Measurements from ENCODE around the gene EGR4. TPM values are rescaled to one million over a fixed set of nuclear protein-coding genes. Genes with fewer than 3 reads are reported as not detected.

Gene EGR4
- total and polyA plus RNA-seq, 2 of the 4 experiments (the other 2 are of a cell fraction), result not detected

DNA sequence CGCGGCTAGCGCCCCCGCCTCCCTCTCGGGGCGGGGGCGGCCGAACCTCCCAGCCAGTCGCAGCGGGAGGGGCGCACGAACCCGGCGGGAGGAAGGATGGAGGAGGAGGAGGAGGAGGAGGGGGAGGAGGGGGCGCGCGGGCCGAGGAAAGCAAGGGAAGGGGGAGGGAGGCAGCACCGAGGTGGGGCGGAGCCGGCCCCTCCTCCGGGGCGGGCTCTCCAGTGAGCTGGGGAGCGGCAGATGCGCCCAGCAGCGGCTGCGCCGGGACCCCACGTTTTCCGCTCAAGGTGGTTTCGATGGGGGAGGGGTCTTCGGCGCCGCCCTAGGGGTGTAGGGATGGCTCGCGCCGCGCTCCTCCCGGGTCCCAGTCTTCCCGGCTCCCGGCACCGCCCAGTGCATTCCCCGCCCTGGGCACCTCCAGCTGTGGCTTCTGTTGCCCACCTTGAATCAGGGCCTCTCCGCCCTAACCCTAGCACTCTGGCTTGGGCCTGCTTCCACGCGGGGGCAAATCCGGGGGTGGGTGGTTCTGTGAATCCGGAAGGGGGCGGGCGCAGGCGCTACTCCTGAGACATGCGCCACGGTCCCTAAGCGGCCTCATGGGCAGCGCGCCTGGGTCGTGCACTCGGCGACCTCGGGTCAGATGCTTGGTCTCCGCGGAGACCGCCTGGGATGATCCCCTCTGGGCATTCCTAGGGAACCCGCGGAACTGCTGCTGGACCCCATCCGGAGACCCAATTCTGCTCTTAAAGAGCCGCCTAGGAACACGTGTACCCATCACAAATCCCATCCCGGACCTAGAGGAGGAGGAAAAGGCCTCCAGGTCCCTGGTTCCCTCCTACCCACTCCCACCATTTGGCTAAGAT, 8.8 kb downstream of the EGR4 start, which contains the start of gene FBXO41:
Gene FBXO41 (minus strand): TSS at position 183 of the 863 bp plus-strand sequence. CDS start 14,848 bp downstream, outside the sequence.
- Histone ChIP-seq H3K79me1 (ENCODE audit: low read depth in 1 of 2, low read length in 2 of 2) (no peaks in the 10 kb centered on the region; a peak in 1 of 4 replicates), H2BK20ac (ENCODE audit: low read depth, low read length) (no peak within 1 kb of the TSS), H2AFZ (replicated peaks; ENCODE audit: low read length, poor library complexity) (peak within 1 kb of the TSS; percentile 91), H3K27ac (ENCODE audit: insufficient read depth, low read length) (peak within 1 kb of the TSS; percentile 37; the same call in 1 of the 2 replicates), H3K36me3 (ENCODE audit: control insufficient read depth, insufficient read depth, low read length) (no peaks in the 10 kb centered on the region), H3K9me1 (ENCODE audit: insufficient read depth, low read length) (no peaks in the 10 kb centered on the region), H3K4me3 (ENCODE audit: insufficient read depth, low read depth, low read length) (peak within 1 kb of the TSS; percentile 63), H2BK120ac (ENCODE audit: low read depth, low read length) (no peak within 1 kb of the TSS), H3K23ac (ENCODE audit: low read depth, low read length) (no peak within 1 kb of the TSS), H3K4me1 (ENCODE audit: control insufficient read depth, insufficient read depth, low read length) (peaks cover 3% of the 10 kb centered on the region; the same call in 1 of the 2 replicates), H2BK15ac (ENCODE audit: low read depth, low read length) (no peak within 1 kb of the TSS), H4K5ac (ENCODE audit: low read depth, low read length) (peak within 1 kb of the TSS; percentile 28; the same call in 1 of the 2 replicates), H4K8ac (ENCODE audit: low read depth in 2 of 2, low read length in 2 of 2) (peak within 1 kb of the TSS in 1 of 2 experiments; percentile 30; a peak in 1 of 4 replicates), H2BK5ac (ENCODE audit: low read depth, low read length, poor library complexity, severe bottlenecking) (no peak within 1 kb of the TSS), H4K91ac (ENCODE audit: insufficient read depth, low read depth, low read length) (peak within 1 kb of the TSS; percentile 28; the same call in 1 of the 2 replicates), H3K27me3 (ENCODE audit: control insufficient read depth, insufficient read depth, low read length) (peaks cover 14% of the 10 kb centered on the region), H3K9ac (ENCODE audit: low read depth, low read length) (peak within 1 kb of the TSS; percentile 49), H3K14ac (replicated peaks; ENCODE audit: low read depth, low read length) (no peak within 1 kb of the TSS), H3K18ac (ENCODE audit: low read depth, low read length) (no peak within 1 kb of the TSS; the same call in 1 of the 2 replicates), H4K20me1 (ENCODE audit: insufficient read depth, low read length) (no peaks in the 10 kb centered on the region), H2AK5ac (ENCODE audit: low read depth, low read length) (no peak within 1 kb of the TSS), H3K56ac (ENCODE audit: extremely low read depth, insufficient read depth, low read length) (no peak within 1 kb of the TSS), H3K4me2 (ENCODE audit: low read depth, low read length) (peak within 1 kb of the TSS; percentile 97), H3K9me3 (ENCODE audit: control insufficient read depth, insufficient read depth, low read length) (no peaks in the 10 kb centered on the region), H2AK9ac (replicated peaks; ENCODE audit: low read depth, low read length, poor library complexity) (peak within 1 kb of the TSS; percentile 68), H3K4ac (ENCODE audit: low read depth, low read length) (no peak within 1 kb of the TSS; the same call in 1 of the 2 replicates)
- BruUV-seq (replicated peaks), result no TSS peak
- ATAC-seq (ENCODE audit: low read depth) (peak; percentile 89), DNase-seq (peak; percentile 17)
- intact Hi-C loops (cut with micrococcal nuclease) (no loop called here), dilution Hi-C loops (cut with HindIII; ENCODE audit: low sequenced_read_pairs, unreplicated experiment) (no loop called here), in situ Hi-C loops (cut with MboI; ENCODE audit: low sequenced_read_pairs) (no loop called here)
- ChIA-PET POLR2A (ENCODE audit: unreplicated experiment) (interaction anchor here (0.6 kb wide), 1 partner anchor 321 kb away, joined by 4 read pairs; no protein-coding TSS in a partner anchor), CTCF (no interaction called here)
- TF ChIP-seq, protein P1, sequence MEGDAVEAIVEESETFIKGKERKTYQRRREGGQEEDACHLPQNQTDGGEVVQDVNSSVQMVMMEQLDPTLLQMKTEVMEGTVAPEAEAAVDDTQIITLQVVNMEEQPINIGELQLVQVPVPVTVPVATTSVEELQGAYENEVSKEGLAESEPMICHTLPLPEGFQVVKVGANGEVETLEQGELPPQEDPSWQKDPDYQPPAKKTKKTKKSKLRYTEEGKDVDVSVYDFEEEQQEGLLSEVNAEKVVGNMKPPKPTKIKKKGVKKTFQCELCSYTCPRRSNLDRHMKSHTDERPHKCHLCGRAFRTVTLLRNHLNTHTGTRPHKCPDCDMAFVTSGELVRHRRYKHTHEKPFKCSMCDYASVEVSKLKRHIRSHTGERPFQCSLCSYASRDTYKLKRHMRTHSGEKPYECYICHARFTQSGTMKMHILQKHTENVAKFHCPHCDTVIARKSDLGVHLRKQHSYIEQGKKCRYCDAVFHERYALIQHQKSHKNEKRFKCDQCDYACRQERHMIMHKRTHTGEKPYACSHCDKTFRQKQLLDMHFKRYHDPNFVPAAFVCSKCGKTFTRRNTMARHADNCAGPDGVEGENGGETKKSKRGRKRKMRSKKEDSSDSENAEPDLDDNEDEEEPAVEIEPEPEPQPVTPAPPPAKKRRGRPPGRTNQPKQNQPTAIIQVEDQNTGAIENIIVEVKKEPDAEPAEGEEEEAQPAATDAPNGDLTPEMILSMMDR (conservative IDR thresholded peaks at IDR 0.05; ENCODE audit: low read depth, low read length), result no peak
- TF ChIP-seq MAZ (IDR thresholded peaks at IDR 0.05; ENCODE audit: borderline replicate concordance, low read depth, low read length), result peak; percentile 45; the same call in 1 of the 2 replicates
- WGBS, 2 experiments (ENCODE audit: extremely low coverage in 2 of 2, insufficient read length in 1 of 2), result 0% methylated on average over 1 of the region's 69 CpGs; no CpG with 5 or more reads in 1 of the 2 experiments

Data from IMR-90 (cell line).